ENCODE measurements around the gene LRTM2. TPM values are rescaled to one million over a fixed set of nuclear protein-coding genes. Genes with fewer than 3 reads are reported as not detected.

The LRTM2 gene
- total RNA-seq, 1 donor from 2014 or later = not detected

DNA sequence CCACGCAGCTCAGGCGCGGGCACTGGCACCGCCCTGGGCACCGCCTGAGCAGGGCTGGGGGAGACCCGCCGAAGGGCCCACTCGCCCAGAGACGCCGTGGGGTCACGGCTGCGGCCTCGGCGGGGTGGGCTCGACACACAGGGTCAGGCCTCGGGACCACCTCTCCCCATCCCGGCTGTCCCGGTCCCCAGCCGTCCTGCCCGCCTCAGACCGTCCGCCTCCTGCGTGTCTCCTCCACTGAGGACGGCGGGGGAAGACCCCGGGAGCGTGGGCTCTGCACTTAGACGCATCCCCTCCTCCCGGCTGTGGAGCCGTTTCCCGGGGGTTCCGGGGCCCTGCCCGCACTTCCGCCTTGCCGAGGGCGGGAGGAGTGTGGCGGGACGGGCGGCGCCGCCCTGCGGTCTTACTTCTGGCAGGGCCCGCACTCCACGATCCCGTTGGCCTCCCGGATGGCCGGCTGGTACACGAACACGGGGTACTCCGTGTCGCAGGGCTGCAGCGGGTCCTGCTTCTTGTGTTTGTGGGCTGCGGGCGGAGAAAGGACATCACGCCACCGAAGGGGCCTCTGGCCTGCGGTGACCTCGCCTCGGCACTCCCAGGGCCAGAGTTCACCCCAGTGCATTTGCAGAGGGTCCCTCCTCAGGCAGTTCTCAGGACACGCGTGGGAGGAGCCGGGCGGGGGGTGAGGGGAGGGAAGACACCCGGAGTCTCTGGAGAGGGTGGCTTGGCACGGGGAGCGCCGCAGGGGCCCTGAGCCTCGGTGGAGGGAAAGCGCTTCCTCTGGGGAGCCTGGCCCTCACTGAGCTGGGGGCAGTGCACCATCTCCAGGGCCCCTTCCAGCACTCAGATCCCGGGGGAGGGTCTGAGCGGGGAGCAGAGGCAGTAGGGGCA is 23.1 kb upstream of the LRTM2 start:
- no peak for DNase-seq (ENCODE audit: extremely low read depth, low read depth, low spot score)

DNA sequence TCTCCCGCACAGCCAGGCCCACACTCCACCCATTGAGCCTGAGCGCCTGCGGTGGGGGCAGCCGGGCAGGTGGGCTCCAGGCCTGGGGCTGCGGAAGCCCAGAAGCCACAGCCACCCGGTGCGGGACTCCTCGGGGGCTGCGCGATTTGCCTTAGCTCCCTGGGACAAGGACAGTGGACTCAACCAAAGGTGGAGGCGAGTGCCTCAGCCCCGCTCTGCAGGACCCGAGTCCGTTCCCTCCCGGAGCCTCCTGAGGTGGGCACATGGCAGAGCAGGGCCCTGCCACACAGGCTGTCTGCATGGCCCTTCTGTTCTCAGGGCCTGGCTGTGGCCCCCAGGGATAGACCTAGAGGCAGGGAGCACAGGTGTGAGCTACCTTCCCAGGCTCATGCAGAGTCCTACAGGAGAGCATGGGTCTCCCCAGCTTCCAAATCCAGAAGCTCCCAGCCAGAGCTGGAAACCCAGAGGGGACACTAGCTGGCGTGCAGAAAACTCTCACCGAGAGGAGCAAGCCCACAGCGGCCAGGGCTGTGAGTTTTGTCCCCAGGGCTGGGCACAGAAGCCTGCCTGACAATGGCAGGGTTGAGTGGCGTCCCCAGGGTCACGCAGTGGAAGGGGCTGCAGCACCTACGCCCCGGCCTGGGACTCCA is 22.2 kb upstream of the LRTM2 start:
- DNase-seq (ENCODE audit: extremely low read depth, low read depth, low spot score) = no peak

DNA sequence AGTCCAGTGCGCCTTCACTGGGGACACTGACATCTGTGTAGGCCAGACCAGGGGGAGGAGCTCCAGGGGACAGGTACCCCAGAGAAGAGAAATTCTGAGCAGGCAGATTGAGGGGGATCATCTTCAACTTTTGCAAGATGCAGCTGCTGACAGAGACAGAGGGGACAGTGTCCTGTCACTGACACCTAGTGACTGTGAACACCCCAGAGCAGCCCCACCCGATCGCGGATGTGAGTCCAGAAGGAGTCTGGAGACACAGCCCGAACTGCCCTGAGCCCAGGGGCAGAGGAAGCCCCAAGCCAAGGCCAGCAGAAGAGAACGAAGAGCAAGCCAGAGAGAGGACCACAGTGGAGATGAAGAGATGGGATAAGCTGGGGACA is 21.7 kb upstream of the LRTM2 start:
- DNase-seq (ENCODE audit: extremely low read depth, low read depth, low spot score) = no peak

DNA sequence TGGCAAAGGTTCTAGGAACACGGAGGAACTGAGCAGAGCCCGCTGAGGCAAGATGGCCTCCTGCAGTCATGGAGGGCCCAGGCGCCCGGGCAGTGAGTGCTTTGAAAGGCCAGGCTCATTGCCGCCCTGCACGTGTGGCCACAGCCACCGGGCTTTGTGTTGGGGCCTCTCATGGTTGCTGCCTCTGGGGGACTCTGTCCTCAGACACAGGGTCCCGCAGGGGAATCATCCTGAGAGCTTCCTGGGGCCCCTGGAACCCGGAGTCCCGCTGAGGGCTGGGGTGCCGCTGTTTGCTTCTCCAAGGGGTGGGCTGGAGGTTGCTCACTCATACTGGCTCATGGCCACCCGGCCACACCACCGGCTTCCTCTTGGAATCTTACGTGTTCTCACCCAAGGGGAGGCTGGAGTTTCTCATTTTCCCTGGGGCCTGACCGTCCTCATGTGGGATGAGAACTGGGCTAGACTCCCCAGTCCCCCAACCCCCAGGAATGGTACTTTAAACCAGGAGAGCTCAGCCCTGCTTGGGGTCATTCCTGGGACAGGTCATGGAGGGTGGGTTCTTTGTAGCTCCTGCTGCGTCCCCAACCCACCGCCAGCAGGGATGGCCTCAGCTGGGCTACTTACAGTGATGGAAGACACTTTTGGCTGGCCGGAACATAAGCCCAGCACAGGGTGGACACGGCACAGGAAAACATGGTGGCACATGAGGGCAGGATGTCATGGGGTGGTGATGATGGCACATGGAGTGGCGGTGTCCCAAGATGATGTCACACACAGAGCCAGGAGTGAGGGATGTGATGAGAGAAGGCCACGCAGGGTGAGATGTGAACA is 21.1 kb upstream of the LRTM2 start:
- no peak for DNase-seq (ENCODE audit: extremely low read depth, low read depth, low spot score)

DNA sequence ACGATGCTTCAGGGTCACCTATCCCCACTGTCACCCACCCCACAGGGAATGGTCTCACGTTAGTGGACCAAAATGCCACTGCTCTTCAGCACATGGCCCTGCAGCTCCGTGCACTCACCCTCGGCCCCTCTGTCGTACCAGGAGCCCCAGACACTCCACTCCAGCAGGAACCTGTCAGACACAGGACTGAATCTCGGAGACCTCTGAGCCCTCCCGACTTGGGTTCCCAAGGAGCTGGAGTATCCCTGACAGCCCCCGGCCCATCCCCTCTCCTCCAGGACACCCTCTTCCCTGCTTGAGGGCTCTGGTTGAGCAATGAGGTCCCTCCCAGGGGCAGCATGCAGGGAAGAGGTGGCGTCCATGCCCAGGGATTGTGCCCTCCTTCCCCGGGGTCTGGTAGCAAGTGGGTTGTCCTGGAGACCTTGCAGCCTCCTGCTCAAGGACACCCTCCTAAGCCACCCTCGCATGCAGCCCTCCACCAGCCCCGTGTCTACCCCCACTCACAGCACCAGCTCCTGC is 20.4 kb upstream of the LRTM2 start:
- DNase-seq (ENCODE audit: extremely low read depth, low read depth, low spot score) = no peak

DNA sequence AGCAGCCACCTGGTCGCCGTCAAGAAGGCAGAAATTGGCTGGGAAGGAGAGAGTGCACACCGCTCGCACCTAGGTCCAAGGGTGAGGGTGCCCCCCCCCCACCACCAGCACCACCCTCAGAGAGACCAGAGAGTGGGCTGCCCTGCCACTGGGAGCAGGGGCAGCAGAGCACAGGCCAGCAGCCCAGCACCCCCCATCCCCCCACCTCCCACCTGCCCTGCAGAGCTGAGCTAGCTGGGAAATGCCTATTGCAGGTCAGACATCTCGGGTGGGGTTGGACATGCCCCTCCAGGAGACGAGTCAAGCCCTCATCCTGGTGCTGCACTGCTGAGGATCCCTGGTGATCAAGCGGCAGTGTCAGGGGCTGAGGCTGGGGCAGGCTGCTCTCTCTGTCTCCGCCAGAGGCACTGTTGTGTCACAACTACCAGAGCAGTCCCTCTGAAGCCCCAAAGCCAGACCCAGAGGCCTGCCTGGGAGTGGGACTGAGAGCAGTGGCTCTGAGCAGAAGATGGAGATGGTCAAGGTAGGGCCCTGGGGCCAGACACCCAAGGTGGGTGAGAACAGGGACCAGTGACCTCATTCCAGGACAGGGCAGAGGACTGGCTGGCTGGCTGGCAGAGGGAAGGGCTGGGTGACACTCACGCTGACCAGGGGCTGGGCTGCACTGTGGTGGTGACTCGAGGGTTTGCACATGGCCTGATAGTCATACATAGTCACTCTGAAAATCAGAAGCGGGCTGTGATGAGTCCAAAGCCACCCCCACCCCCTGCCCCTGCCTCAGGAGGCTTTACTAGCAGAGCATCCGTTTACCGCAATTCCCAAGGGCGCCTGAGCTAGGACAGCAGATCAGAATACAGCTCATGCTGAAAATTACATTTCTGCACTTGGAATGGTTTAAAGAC is 19.7 kb upstream of the LRTM2 start:
- no peak for DNase-seq (ENCODE audit: extremely low read depth, low read depth, low spot score)

DNA sequence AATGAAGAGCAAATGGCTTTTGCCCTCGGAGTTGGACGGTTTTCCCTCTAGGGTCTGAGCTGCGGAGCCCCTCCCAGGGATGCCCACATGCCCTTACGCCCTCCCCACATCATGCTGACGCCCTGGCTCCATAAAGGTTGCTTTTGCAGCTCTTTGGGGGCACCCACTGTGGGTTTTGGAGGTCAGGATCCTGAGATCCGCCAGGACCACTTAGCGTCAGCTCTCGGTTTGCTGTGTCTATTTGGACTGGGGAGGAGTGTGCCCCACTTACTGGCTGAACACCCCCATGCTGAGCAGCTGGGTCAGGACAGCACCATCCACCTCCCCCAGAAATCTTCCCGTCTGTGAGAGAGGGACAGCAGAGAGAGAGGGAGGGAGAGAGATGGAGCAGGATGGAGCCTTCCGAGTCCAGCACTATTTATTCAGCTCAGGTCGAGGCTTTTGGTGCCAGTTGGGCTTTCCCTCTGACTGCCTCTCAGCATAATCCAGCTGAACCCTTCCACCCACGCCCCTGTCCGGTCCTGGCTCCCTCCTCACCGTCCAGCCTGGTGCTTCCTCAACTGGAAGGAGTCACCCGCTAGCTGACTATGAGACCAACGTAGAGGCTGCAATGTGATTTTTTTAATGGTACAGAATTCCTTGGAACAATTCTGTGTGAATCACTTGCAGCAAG is 18.9 kb upstream of the LRTM2 start:
- no peak for DNase-seq (ENCODE audit: extremely low read depth, low read depth, low spot score)

DNA sequence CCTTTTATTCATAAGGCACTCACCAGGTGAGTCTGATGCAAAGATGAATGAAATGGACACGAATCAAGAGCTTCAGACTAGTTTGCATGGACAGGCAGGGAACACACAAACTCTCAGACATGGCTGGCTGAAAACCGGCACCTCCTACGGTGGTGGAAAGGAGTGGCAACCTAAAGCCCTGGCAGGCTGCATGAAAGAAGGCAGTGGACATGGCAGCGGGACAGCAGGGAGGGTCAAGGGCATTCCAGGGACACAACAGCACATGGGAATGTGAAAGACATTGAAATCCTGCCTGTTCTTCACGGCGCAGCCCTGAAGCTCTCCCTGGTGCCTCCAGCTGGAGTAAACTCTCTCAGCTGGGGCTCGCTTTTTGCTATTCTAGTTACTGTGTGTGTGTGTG is 16.6 kb upstream of the LRTM2 start:
- DNase-seq (ENCODE audit: extremely low read depth, low read depth, low spot score) = no peak

DNA sequence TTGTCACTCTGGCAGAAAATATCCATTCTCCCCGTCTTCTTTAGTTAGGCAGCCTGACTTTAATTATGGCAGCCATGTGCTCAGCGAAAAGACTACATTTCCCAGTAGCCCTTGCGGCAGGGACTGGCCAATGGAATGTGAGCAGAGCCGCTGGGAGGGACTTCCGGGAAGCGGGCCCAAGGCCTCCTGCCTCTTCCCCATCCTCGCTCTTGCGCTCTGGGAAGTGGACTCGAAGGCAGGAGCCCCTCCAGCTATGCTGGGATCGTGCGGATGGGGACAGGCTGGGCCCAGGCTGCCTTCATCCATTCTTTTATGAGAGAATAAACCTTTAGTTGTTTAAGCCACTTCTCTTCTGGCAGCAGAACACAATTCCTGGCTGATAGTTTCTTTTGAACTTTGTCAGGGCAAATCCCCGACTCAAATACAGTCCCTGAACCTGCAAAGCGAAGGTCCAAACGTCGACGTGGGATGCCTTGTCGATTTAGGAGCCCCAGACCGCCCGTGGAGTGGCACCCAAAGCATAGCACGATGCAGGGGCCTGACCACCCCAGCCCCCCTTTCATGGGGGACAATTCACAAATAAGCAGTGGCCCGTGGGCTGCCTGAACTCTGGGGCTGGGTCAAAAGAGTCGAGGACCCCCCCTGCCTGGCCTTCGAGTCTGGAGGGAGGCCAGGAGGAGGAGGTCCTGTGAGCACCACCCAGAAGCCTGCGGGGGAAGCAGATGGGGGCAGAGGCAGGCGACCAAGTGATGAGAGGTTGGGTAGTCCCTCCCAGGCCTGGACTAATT is 15.6 kb upstream of the LRTM2 start:
- DNase-seq (ENCODE audit: extremely low read depth, low read depth, low spot score) = no peak

DNA sequence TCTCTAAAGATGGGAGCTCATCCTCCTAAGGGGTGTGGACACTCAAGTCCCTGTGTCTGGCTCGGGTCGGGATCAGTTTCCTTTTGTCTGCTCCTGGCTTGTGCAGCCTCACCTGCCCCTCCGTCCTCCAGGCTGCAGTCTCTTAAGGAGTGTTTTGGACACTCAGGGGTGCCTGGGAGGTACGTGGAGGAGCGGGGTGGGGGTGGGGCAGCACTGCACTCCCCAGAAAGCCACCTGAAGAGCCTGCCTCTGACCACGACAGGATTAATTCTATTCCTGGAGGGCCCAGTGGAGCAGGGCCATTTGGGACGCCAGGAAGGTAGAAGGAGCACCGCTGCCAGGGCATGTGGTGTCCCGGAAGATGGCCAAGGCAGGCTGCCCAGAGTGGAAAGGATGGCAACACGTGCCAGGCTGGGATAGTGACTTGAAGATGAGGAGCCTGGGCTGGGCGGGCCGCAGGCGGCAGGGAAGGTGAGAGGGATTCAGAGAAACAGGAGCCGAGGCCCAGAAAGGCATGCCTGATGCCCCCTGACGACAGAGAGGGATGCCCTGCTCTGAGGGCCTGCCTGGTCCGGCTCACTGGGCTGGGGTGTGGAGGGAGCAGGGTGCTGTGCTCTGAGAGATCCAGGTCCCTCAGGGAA is 14.8 kb upstream of the LRTM2 start:
- DNase-seq (ENCODE audit: extremely low read depth, low read depth, low spot score) = no peak

DNA sequence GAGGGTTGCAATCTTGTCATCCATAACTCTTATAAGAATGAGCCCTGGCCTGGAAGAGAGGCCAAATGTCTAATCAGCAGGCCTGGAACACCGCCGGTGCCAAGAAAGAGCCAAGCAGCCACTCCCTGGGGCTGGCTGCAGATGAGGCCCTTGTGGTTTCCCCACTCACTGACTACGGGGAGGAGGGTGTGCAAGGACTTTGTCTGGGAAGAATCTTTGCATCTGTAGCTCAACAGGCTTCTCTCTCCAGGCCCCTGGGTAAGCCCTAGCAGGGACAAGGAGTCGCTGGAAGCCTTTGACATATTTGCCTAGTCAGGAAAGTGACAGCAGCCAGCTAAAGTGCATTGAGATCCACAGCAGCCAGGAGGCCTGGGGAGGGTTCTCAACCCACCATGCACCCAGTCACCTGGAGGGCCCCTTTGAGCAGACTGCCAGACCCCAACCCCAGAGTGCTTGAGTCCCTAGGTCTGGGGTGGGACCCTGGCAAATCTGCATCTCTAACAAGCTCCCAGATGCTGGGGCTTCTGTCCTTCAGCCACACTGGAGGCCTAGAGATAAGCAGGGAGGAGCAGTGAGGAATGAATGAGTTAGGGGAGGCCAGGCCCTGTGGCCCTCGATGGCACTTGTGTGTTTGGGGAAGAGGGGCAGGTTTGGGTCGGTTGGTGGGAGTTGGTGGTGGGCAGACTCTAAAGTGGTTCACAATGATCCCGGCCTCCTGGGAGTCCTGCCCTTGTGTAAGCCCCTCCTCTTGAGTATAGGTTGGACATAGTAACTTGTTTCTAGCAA is 13.9 kb upstream of the LRTM2 start:
- DNase-seq (ENCODE audit: extremely low read depth, low read depth, low spot score) = no peak

DNA sequence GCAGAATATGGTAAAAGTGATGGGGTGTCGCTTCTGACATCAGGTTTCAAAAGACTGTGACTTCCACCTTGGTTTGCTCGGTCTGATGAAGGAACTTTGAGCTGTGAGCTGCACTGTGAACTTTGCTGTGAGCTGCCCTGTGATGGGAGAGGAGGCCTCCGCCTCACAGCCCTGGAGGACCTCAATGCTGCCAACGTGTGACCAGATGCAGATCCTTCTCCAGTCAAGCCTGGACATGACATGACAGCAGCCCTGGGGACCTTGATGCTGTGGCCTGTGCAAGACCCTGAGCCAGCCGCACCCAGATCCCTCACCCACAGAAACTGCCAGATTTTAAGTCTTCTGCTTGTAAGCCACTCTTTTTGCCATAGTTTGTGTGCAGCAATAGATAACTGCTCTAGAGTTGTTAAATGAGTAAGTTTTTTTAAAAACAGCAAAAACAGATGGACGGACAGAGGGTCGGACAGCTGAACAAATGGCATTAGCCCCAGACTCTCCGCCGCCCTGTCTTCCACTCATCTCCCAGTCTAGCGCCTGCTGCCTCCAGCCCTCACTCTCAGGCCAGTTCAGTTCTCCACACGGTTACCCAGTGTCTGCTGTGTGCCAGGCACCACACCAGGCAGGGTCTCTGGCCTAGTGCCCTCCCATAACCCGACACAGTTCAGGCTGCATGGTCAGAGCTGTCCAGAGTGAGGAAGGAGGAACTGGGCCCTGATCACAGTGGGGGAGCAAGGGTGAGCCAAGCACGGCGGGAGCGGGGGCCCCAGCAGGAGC is 13.1 kb upstream of the LRTM2 start:
- DNase-seq (ENCODE audit: extremely low read depth, low read depth, low spot score) = no peak

DNA sequence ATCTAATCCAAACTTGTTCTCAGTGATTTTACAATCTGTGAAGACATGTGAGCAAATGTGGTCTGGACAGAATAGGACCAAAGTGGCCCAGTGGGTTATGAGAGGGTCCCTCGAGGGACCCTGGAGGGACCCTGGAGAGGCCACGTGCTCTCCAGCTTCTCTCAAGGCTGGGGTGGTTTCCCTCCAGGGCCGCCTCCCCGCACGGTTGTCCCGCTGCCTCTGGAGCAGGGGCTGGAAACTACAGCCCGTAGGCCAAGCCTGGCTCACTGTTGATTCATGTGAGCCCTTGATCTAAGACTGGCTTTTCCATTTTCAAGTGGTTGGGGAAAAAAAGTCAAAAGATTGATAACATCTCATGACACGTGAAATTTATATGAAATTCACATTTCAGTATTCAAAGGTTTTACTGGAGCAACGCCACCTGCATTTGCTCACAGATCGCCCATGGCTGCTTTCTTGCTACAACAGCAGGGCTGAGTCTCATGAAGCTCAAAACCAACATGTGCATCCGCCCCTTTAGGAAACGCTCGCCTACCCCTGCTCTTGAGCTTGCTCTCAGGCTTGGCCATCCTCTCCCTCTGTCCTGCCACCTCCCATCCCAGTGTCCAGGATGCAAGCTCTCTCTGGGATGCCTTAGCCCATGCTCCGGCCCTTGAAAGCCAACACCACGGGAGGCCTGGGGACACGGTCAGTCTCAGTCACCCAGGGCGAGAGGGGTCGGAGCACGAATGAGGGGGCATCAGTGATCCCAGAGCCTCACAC is 12.1 kb upstream of the LRTM2 start:
- DNase-seq (ENCODE audit: extremely low read depth, low read depth, low spot score) = no peak

DNA sequence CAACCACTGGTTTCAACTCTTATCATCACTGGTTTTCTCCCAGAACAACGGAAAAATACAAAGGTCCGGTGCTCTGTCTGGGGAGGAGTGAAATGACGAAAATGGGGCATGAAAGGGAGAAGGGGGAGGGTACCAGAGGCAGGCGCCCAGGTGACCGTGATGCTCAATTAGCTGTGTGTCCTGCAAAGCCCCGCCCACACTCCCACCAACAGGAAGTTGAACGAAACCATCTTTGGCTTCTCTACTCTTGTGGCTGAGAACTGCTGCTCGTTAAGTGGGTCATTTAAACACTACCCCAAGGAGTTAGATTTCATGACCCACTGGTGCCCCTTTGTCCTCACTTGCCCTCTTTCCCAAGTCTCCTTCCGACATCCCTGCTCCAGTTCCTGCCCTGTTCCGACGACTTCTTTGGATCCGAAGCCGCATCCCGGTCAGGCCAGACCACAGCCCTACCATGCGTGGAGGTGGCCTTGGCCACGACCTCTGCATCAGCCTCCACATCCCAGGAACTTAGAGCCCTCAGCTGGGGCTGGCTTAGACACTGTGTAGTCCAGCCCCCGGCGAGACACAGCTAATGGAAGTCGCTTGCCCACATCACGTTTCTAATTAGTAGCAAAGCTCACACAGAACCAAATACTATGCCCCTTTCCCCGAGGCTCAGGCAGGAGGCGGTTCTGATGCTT is 11.4 kb upstream of the LRTM2 start:
- DNase-seq (ENCODE audit: extremely low read depth, low read depth, low spot score) = no peak

DNA sequence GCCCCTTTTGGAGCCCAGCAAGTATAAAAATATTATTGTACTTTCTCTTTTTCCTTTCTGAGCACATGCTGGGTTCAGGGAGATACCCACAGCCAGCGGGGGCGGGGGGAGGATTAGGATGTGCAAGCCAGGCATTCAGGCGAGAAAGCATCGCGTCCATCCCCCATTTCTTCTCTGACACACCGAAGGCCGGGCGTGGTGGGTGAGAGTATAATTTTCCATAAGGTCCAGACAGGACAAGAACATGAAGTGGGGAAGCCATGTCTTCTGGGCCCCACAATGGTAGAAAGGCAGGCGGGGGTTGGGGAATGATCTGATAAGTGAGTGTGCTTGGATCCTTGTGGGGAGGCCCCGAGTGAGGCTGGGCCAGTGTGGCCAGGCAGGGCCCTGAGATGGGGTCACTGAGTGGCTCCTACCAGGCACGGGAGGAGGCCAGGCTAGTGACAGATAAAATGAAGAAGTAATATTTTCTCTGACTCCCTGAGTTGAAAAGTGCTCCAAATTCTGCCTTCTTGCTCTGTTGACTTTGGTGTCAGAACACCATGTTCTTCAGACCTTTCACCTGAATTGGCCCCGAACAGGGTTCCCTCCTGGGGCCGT is 10.7 kb upstream of the LRTM2 start:
- no peak for DNase-seq (ENCODE audit: extremely low read depth, low read depth, low spot score)

All from glomerular endothelial cell (primary cell).